WTC11 (cell line): ENCODE data around the gene NRTN.

Experiments
- ATF1 ChIP-seq: sonication (generic); formaldehyde crosslinking; IDR thresholded peaks from 2 replicates; pipeline ENCODE4 v1.8.1; 2023; ENCODE audit warnings: mild to moderate bottlenecking, moderate library complexity, missing genetic modification reagents
- MLX ChIP-seq: sonication (generic); formaldehyde crosslinking; IDR thresholded peaks from 2 replicates; pipeline ENCODE4 v1.8.1; 2023; ENCODE audit warnings: mild to moderate bottlenecking, missing genetic modification reagents, moderate library complexity
- MXD4 ChIP-seq: fragments of 250-450 bp; sonication (Bioruptor Pico); IDR thresholded peaks from 2 replicates; pipeline ENCODE4 v1.8.0; 2021; ENCODE audit warnings: mild to moderate bottlenecking, moderate library complexity, borderline replicate concordance
- TCF7 ChIP-seq: sonication (generic); formaldehyde crosslinking; IDR thresholded peaks from 2 replicates; pipeline ENCODE4 v1.8.0; 2022; ENCODE audit warnings: mild to moderate bottlenecking, low read depth, missing genetic modification reagents, moderate library complexity
- TEAD4 ChIP-seq: sonication (generic); formaldehyde crosslinking; IDR thresholded peaks from 2 replicates; pipeline ENCODE4 v1.8.0; 2022; ENCODE audit warnings: mild to moderate bottlenecking, missing genetic modification reagents
- ZBTB43 ChIP-seq: sonication (generic); formaldehyde crosslinking; IDR thresholded peaks from 2 replicates; pipeline ENCODE4 v1.8.1; 2023; ENCODE audit warnings: mild to moderate bottlenecking, missing genetic modification reagents
- ZNF232 ChIP-seq: sonication (generic); formaldehyde crosslinking; IDR thresholded peaks from 2 replicates; pipeline ENCODE4 v1.8.0; 2022; ENCODE audit warnings: mild to moderate bottlenecking, missing genetic modification reagents
- ZNF416 ChIP-seq: fragments of 250-450 bp; sonication (Bioruptor Pico); IDR thresholded peaks from 2 replicates; pipeline ENCODE4 v1.9.0; 2021; ENCODE audit warnings: mild to moderate bottlenecking, inconsistent platforms
- TF ChIP-seq, protein P1 (sequence below): fragments of 200-600 bp; IDR thresholded peaks from 2 replicates; pipeline ENCODE4 v1.8.0; 2022; ENCODE audit warnings: antibody characterized with exemption
- TF ChIP-seq, protein P2 (sequence below): sonication (generic); formaldehyde crosslinking; IDR thresholded peaks from 2 replicates; pipeline ENCODE4 v1.8.0; 2022; ENCODE audit warnings: mild to moderate bottlenecking, missing genetic modification reagents

DNA sequence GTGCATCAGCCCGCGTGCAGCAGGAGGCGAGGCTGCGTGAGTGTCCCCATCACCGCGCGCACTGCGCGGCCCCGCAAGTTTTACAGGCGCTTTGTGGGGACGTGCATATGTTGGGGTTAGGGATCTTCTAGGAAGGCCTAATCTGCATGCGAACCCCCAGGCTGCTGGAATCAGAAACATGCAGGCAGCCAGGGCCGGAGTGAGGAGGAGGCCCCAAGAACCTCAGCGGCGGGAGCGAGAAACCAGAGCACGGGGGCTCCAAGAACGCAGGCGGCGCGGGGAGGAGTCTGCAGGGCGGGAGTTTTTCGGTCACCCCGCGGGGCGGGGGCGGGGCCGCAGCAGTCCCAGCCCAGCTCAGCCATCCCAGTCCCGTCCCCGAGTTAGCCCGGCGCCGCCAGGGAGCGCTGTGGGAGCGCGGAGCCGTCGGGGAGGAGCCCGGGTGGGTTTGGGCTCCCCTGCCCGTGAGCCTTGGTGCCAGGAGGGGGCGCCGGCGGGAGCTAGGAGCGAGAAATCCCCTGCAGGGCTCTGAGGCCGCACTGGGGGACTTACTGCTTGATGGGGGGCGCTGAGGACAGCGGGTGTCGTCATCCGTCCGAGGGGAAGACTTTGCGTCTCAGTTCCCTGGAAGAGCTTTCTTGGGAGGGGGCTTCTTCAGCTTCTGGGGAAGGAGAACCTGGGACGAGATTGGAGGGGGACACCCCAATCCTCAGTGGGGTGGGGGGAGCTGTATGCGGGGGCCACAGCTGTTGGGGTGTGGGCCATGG lies 933 bp upstream of the NRTN start:
- TF ChIP-seq, protein P1, sequence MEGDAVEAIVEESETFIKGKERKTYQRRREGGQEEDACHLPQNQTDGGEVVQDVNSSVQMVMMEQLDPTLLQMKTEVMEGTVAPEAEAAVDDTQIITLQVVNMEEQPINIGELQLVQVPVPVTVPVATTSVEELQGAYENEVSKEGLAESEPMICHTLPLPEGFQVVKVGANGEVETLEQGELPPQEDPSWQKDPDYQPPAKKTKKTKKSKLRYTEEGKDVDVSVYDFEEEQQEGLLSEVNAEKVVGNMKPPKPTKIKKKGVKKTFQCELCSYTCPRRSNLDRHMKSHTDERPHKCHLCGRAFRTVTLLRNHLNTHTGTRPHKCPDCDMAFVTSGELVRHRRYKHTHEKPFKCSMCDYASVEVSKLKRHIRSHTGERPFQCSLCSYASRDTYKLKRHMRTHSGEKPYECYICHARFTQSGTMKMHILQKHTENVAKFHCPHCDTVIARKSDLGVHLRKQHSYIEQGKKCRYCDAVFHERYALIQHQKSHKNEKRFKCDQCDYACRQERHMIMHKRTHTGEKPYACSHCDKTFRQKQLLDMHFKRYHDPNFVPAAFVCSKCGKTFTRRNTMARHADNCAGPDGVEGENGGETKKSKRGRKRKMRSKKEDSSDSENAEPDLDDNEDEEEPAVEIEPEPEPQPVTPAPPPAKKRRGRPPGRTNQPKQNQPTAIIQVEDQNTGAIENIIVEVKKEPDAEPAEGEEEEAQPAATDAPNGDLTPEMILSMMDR: peak; percentile 86; the same call in 1 of the 2 replicates
- TF ChIP-seq MXD4 (CRISPR knock-in tag): no peak
- peak; percentile 84; the same call in 1 of the 2 replicates for TF ChIP-seq TEAD4 (CRISPR knock-in tag)
- TF ChIP-seq ATF1: 0 out of 2 replicates have a peak, but pooled peaks have one; percentile 36
- peak; percentile 84 for TF ChIP-seq ZNF232 (CRISPR knock-in tag)
- TF ChIP-seq MLX (CRISPR knock-in tag): no peak
- no peak; the same call in none of the 2 replicates for TF ChIP-seq TCF7
- no peak for TF ChIP-seq ZNF416
- peak; percentile 95 for TF ChIP-seq ZBTB43 (CRISPR knock-in tag)
- TF ChIP-seq, protein P2, sequence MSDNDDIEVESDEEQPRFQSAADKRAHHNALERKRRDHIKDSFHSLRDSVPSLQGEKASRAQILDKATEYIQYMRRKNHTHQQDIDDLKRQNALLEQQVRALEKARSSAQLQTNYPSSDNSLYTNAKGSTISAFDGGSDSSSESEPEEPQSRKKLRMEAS (CRISPR knock-in tag): peak; percentile 98
